ENCODE measurements around the gene THRA. TPM values are rescaled to one million over a fixed set of nuclear protein-coding genes. Genes with fewer than 3 reads are reported as not detected.

The THRA gene
- total and polyA plus RNA-seq, 2 donors (not counting 3 experiments of a cell fraction or from before 2014, with no cell fraction given), result 17.4 to 29.6 TPM

GRCh38 chr17:40112718-40113109 is 49.9 kb downstream of the THRA start:
- DNase-seq (ENCODE audit: low read depth, low spot score) (no peak), FAIRE-seq (no peak)
- peak overlapping the region; percentile 6 for H2AFZ ChIP-seq (ENCODE audit: low read depth, low read length)
- H3K9ac ChIP-seq (replicated peaks; ENCODE audit: extremely low read depth, insufficient read depth, low read length), result no peak overlapping the region
- H3K4me1 ChIP-seq (ENCODE audit: control insufficient read depth, extremely low read depth, insufficient read depth, low read length), result peaks cover 56% of the 10 kb centered on the region
- POLR2A ChIA-PET, result interaction anchor here (0.8 to 4.3 kb wide), 6 partner anchors 9 to 82 kb away, joined by 3 to 56 read pairs (median 8); partner anchors contain the start of genes CASC3, MSL1 and NR1D1
- H3K9me1 ChIP-seq (replicated peaks; ENCODE audit: control insufficient read depth, extremely low read depth, insufficient read depth, low read length), result no peaks in the 10 kb centered on the region
- CTCF ChIA-PET, result interaction anchor here (0.7 to 5.8 kb wide), 40 partner anchors 10 to 180 kb away, joined by 3 to 138 read pairs (median 7); partner anchors contain the start of genes CASC3, CSF3, MED24 and MSL1
- H3K27ac ChIP-seq (ENCODE audit: insufficient read depth, low read depth, low read length), result peak overlapping the region; percentile 88
- intact Hi-C loops (cut with micrococcal nuclease), result loop anchor here (1.0 kb wide), 4 partner anchors 9 to 178 kb away; partner anchors contain the start of gene MSL1
- no peaks in the 10 kb centered on the region for H3K79me2 ChIP-seq (ENCODE audit: control insufficient read depth, insufficient read depth, low read length)
- H3K27me3 ChIP-seq (ENCODE audit: control insufficient read depth in 2 of 2, insufficient read depth in 2 of 2, low read length in 2 of 2), result no peaks in the 10 kb centered on the region
- H3K4me3 ChIP-seq (replicated peaks in 1 of 3; ENCODE audit: insufficient read depth in 1 of 3, low read depth in 1 of 3, low read length in 3 of 3), result no peak overlapping the region
- dilution Hi-C loops (cut with MboI; ENCODE audit: extremely low pct_ligation_motif_present, low sequenced_read_pairs), result no loop called here
- no peaks in the 10 kb centered on the region for H3K36me3 ChIP-seq (ENCODE audit: control insufficient read depth in 2 of 2, extremely low read depth in 1 of 2, insufficient read depth in 2 of 2, low read length in 2 of 2)
- H3K4me2 ChIP-seq (ENCODE audit: insufficient read depth, low read length), result no peak overlapping the region
- no peaks in the 10 kb centered on the region for H4K20me1 ChIP-seq (replicated peaks; ENCODE audit: control insufficient read depth, extremely low read depth, insufficient read depth, low read length)
- TF ChIP-seq JUN (IDR thresholded peaks at IDR 0.05; ENCODE audit: borderline replicate concordance, insufficient read depth, insufficient read length, low read depth), result no peak
- TF ChIP-seq POLR2AphosphoS5 (IDR thresholded peaks at IDR 0.05; ENCODE audit: insufficient read depth, low read depth, low read length), result no peak
- no peak for TF ChIP-seq MYC (IDR thresholded peaks at IDR 0.05; ENCODE audit: low read depth, low read length)
- no peak for TF ChIP-seq EZH2 (IDR thresholded peaks at IDR 0.05; ENCODE audit: borderline replicate concordance, low read depth, low read length, severe bottlenecking)
- no peak for TF ChIP-seq FOS (IDR thresholded peaks at IDR 0.05; ENCODE audit: borderline replicate concordance, insufficient read depth, low read length)
- no peak for TF ChIP-seq MAX (IDR thresholded peaks at IDR 0.05; ENCODE audit: insufficient read depth, insufficient read length)
- TF ChIP-seq CTCF (IDR thresholded peaks at IDR 0.05; ENCODE audit: extremely low read depth in 1 of 2, insufficient read depth in 1 of 2, low read depth in 1 of 2, low read length in 2 of 2), result no peak
- TF ChIP-seq GATA2 (IDR thresholded peaks at IDR 0.05; ENCODE audit: insufficient read depth, insufficient read length, low read depth, low read length), result no peak
- TF ChIP-seq POLR2A (IDR thresholded peaks at IDR 0.05; ENCODE audit: low read depth, low read length), result no peak
- no peaks in the 10 kb centered on the region for H3K9me3 ChIP-seq (replicated peaks; ENCODE audit: control insufficient read depth, insufficient read depth, low read length)
- BruUV-seq (replicated peaks), result no TSS peak

Data from endothelial cell of umbilical vein (primary cell).